GM21786 (cell line): ENCODE measurements around the gene TMEM18.

Experiments
- ATAC-seq: cut with Tn5 transposase; IDR thresholded peaks from one replicate; pipeline ENCODE4 v1.9.1; 2021; ENCODE audit not compliant: unreplicated experiment

TMEM18 gene

GRCh38 chr2:653645-654425 lies 23.4 kb downstream of the TMEM18 start:
- no peak for ATAC-seq

DNA sequence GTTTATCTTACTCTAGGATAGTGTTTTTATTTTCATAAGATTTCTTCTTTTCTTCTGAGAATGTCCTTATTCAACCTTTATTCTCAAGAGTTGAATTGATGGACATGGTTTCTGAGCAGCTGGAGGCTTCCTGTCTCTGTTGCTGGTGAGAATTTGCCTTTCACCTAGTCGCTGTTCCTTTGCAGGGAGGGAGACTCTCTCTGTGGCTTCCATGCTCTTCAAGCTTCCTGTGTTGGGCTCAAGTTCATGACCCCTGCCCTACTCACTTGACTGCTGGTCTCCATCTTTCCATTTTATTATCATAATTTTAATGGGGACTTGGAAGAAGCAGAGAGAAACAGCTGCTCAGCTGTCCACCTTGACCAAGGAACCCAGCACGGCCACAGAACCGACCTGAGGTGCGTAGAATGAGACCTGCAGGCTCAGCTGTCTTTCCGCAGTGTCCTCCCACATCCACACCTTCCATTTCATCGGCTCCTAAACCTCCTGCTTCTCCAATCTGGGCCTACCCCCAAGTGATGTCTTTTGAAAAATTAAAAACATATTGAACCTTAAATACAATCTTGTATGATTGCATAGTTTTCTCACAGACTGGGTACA lies 24.2 kb downstream of the TMEM18 start:
- no peak for ATAC-seq

DNA sequence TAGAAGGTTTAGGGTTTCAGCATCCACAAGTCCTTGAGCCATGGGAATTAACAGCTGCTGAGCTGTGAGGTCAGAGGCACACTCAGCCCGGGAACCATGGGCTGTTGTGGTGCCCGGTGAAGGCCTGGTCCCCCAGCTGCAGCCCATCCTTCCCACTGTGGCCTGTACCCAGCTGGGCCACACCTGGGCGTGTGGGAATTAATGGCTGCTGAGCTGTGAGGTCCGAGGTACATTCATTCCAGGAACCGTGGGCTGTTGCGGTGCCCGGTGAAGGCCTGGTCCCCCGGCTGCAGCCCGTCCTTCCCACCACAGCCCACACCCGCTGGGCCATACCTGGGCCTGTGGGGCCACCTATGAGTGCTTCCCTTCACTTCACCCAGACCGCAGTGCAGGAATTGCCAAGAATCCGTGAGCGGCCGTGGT lies 25.2 kb downstream of the TMEM18 start:
- ATAC-seq = no peak

GRCh38 chr2:650343-651310 lies 26.6 kb downstream of the TMEM18 start:
- no peak for ATAC-seq

DNA sequence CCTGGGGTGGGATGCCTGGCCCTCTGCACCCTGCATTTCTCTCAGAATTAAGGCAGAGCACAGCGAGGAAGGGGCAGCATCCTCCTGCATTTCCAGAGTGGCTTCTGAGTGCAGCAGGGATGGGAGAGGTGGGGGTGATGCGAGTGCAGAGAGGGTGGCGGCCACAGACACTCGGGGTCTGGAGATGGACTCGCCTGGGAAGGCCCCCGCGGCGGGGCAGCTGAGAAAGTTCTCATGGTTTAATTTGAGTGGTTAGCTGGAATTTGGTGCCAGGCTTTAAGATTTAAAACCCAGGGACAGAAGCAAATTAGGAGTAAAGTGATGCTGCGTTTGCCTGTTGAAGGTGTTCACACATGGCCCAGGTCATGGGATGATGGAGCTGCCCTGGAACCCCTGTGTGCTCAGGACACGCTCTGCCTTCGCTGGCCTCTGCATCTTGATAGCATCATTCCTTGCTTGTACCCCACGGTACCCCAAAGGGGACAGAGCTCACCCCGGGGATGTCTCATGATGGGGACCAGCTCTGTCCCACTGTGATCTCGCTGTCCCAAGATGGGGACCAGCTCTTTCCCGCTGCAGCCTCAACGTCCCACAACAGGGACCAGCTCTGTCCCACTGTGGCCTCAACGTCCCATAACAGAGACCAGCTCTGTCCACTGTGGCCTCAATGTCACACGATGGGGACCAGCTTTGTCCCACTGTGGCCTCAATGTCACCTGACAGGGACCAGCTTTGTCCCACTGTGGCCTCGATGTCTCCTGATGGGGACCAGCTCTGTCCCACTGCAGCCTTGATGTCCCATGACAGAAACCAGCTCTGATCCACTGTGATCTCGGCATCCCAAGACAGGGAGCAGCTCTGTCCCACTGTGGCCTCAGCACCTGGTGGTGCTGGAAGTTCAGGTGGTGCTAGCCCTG lies 27.5 kb downstream of the TMEM18 start:
- ATAC-seq = no peak

DNA sequence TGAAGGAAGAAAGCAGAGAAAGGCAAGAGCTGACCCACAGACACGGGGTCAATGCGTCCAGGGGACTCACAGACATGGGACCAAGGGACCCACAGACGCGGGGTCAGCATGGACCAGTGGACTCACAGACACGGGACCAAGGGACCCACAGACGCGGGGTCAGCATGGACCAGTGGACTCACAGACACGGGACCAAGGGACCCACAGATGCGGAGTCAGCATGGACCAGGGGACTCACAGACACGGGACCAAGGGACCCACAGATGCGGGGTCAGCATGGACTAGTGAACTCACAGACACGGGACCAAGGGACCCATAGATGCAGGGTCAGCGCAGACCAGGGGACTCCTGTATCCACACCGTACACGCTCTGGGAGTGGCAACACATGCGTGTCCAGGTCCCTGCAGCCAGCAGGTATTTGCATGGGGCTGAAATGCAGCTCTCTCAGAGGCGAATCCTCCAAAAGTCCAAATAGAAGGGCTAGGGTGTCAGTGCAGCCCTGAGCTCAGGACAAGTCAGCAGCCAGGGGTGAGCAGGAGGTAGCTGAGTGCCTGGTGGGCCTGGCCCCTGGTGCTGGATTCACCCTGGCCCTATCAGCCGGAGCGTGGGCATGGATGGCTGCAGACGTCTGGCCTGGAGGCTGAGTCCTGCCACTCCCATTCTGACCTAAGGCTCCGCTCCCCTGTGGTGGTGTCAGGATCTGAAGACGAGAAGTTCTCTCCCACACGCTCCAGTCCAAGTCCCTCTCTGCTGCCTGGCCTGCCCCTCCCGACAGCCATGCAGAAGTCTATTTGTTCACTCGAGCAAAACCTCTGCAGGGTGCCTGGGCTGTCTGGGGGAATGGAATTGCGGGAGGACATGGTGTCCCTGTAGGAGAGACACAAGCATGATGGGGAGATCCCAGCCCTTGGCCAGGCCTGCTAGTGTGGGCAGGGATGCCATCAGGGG lies 28.5 kb downstream of the TMEM18 start:
- no peak for ATAC-seq

- ATAC-seq = no peak
These were observed 29.4 kb downstream of the TMEM18 start for GRCh38 chr2:647691-648231.

GRCh38 chr2:647003-647560 lies 30.1 kb downstream of the TMEM18 start:
- no peak for ATAC-seq

DNA sequence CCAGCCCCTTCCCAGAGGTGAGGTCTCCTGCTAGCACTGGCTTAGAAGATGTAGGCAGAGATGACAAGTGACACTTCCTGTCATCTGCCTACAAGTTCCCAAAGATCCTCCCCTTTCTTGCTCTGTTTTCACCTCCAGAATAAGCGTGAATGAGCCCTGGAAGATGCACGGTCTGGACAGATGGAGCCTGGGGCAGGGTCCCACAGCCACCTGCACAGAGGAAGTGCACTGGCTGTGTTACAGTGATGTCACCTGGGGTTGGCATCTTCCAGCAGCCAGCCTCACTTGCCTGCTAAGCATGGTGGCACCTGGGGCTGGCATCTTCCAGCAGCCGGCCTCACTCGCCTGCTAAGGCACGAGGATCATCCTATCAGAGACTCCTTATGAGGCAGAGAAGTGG lies 32.3 kb downstream of the TMEM18 start:
- no peak for ATAC-seq

DNA sequence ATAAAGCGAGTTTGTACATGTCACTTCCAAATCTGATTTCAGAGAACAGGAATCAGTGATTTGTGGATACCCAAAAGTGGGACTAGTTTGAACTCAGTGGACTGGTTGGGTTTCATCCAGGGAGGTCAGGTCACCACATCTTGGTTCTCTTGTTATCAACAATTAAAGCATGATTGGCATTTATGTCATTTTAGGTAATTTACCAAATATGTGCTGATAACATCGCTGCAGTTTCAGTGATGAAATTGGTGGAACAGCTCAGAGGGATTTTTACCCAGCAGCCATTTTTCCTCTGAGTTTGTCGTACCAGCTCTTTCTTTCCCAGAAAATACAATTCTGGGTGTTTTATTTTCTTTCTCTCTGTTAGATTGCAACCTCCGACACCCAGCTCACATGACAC lies 33.4 kb downstream of the TMEM18 start:
- ATAC-seq = no peak

GRCh38 chr2:643334-643733 lies 33.9 kb downstream of the TMEM18 start:
- ATAC-seq = no peak

GRCh38 chr2:641872-642815 lies 35.1 kb downstream of the TMEM18 start:
- ATAC-seq = no peak

- no peak for ATAC-seq
These were observed 35.9 kb downstream of the TMEM18 start for GRCh38 chr2:641164-641871.

DNA sequence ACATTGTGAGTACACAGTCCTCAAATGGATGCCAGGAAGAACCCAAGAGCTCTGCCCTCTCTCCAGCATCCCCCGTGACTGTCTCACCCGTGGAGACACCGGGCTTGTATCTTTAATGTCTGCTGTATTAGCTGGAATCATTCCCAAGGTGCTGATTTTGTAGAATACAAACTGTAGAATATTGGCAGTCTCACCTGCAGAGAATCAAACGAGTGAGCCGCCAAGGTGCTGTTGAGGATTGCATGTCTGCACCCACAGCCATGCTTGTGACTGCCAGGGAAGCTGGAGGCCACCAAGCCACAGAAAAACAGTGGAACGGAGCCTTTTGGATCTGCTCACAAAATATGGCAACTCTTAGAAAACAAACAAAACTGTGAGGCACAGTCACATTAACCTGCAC lies 37.5 kb downstream of the TMEM18 start:
- ATAC-seq = no peak

DNA sequence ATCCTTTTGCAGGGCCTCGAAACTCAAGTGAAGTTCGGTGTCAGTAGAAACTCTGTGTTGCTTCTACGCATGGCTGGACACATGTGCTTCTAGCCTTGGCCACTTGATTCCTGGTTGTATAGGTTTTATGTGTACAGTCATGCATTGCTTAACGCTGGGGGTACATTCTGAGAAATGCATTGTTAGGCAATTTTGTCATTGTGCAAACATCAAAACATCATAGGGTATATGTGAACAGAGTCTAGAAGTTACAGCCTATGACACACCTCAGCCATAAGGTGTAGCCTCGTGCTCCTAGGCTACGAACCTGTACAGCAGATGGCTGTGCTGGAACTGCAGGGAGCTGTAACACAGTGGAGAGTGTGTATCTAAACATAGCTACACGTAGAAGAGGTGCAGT lies 39.4 kb downstream of the TMEM18 start:
- no peak for ATAC-seq

DNA sequence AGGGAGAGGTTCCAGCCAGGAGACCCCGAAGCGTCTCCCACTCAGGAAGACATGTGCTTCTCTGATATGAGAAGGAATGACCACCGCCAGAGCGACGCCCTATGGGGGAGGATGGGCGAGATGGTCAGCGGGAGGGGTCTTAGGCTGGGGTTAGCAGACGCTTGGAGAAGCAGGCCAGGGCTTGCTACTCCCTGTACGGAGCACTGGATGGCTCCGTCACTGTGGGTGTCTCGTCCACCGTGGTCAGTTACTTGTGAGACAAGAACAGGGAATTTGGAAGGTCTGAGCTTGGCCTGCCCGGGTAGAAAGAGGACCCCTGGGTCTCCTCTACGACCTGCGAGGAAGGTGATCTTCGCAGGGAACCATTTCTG lies 39.8 kb downstream of the TMEM18 start:
- no peak for ATAC-seq
